HG03342 (cell line): ENCODE data around the gene ARHGAP27.

ENCODE experiments used
- ATAC-seq: cut with Tn5 transposase; IDR thresholded peaks from one replicate; pipeline ENCODE4 v1.9.1; 2021; ENCODE audit warnings: mild to moderate bottlenecking, moderate library complexity; ENCODE audit not compliant: unreplicated experiment

The ARHGAP27 gene

GRCh38 chr17:45388604-45389325 is 43.9 kb downstream of the ARHGAP27 start:
- ATAC-seq = no peak

- no peak for ATAC-seq
These were observed 44.9 kb downstream of the ARHGAP27 start for GRCh38 chr17:45387739-45388138.

- ATAC-seq = no peak
These were observed 46.5 kb downstream of the ARHGAP27 start for GRCh38 chr17:45386178-45386577.

- ATAC-seq = peak; percentile 52
These were observed 47.2 kb downstream of the ARHGAP27 start for GRCh38 chr17:45385331-45385997.

GRCh38 chr17:45384789-45385262 is 47.8 kb downstream of the ARHGAP27 start:
- no peak for ATAC-seq

GRCh38 chr17:45384047-45384788 is 48.5 kb downstream of the ARHGAP27 start:
- ATAC-seq = no peak

GRCh38 chr17:45383003-45383402 is 49.7 kb downstream of the ARHGAP27 start:
- no peak for ATAC-seq

GRCh38 chr17:45382226-45382625 is 50.4 kb downstream of the ARHGAP27 start:
- no peak for ATAC-seq

- ATAC-seq = no peak
These were observed 51.7 kb downstream of the ARHGAP27 start for GRCh38 chr17:45380991-45381390.

GRCh38 chr17:45380046-45380765 is 52.5 kb downstream of the ARHGAP27 start:
- ATAC-seq = no peak

GRCh38 chr17:45377401-45377800 is 55.3 kb downstream of the ARHGAP27 start:
- ATAC-seq = no peak

GRCh38 chr17:45376171-45377005 is 56.3 kb downstream of the ARHGAP27 start:
- ATAC-seq = no peak

- ATAC-seq = no peak
These were observed 58.2 kb downstream of the ARHGAP27 start for GRCh38 chr17:45374501-45374900.

- ATAC-seq = no peak
These were observed 60.3 kb downstream of the ARHGAP27 start for GRCh38 chr17:45372325-45372869.

GRCh38 chr17:45371414-45372324 is 61.0 kb downstream of the ARHGAP27 start:
- ATAC-seq = no peak

GRCh38 chr17:45370949-45371413 is 61.7 kb downstream of the ARHGAP27 start:
- no peak for ATAC-seq

- ATAC-seq = no peak
These were observed 63.2 kb downstream of the ARHGAP27 start for GRCh38 chr17:45369421-45369820.

GRCh38 chr17:45368651-45369050 is 64.0 kb downstream of the ARHGAP27 start:
- no peak for ATAC-seq

- ATAC-seq = no peak
These were observed 65.5 kb downstream of the ARHGAP27 start for GRCh38 chr17:45367216-45367615.
